H1 (cell line): ENCODE results near the gene UAP1. TPM values are rescaled to one million over a fixed set of nuclear protein-coding genes. Genes with fewer than 3 reads are reported as not detected.

Experiments used
- CTCF ChIA-PET: fragments of 300-600 bp; sonication (Branson Sonifier 250); formaldehyde crosslinking; loops from one replicate; lab custom pipeline; 2021; ENCODE audit not compliant: partially characterized antibody; lab: Charles Lee
- POLR2A ChIA-PET: fragments of 300-600 bp; sonication (Branson Sonifier 250); formaldehyde crosslinking; loops from one replicate; lab custom pipeline; 2021; ENCODE audit warnings: inconsistent platforms; ENCODE audit not compliant: partially characterized antibody; lab: Charles Lee
- DNase-seq, 2 experiments: peaks; one replicate each; pipeline versions ENCODE4 v3.0.0 to v3.0.0-alpha.2; 2010 to 2022; ENCODE audit warnings: low spot score in 2 of 2, low read depth in 1 of 2, mixed read lengths in 1 of 2
- FAIRE-seq: peaks from 2 replicates; lab custom pipeline; 2011; peaks lifted over from hg19 to GRCh38; lab: Jason Lieb, UNC
- H2AFZ ChIP-seq: 2 replicates; pipeline ENCODE4 v1.8.1; 2012; ENCODE audit warnings: low read length, inconsistent platforms
- H2AK5ac ChIP-seq: 2 replicates; pipeline ENCODE4 v1.6.1; 2013; ENCODE audit warnings: low read depth, low read length
- H2BK120ac ChIP-seq: replicated peaks from 2 replicates; pipeline ENCODE3; 2013; ENCODE audit warnings: low read depth, low read length, inconsistent platforms
- H2BK12ac ChIP-seq: 2 replicates; pipeline ENCODE4 v1.6.1; 2013; ENCODE audit warnings: low read depth, low read length
- H2BK15ac ChIP-seq: 2 replicates; pipeline ENCODE4 v1.6.1; 2013; ENCODE audit warnings: low read length
- H2BK20ac ChIP-seq: 2 replicates; pipeline ENCODE4 v1.6.1; 2013; ENCODE audit warnings: low read length
- H2BK5ac ChIP-seq: 2 replicates; pipeline ENCODE4 v1.6.1; 2013; ENCODE audit warnings: low read depth, low read length
- H3K14ac ChIP-seq: 2 replicates; pipeline ENCODE4 v1.6.1; 2013; ENCODE audit warnings: inconsistent platforms; ENCODE audit not compliant: insufficient read length
- H3K18ac ChIP-seq: 2 replicates; pipeline ENCODE4 v1.6.1; 2013; ENCODE audit warnings: low read length; ENCODE audit errors: extremely low read depth
- H3K23ac ChIP-seq: 2 replicates; pipeline ENCODE4 v1.6.1; 2013; ENCODE audit warnings: inconsistent platforms; ENCODE audit not compliant: insufficient read length
- H3K23me2 ChIP-seq: 2 replicates; pipeline ENCODE4 v1.6.1; 2013; ENCODE audit warnings: low read depth, low read length
- H3K27ac ChIP-seq: 2 replicates; pipeline ENCODE4 v1.6.1; 2011; ENCODE audit warnings: low read depth, low read length, inconsistent platforms
- H3K27me3 ChIP-seq, 4 experiments: replicated peaks in 1 of 4; 1 replicate in 1 of 4; 2 replicates in 3 of 4; pipeline versions ENCODE4 v1.6.1 to v1.8.1; 2011 to 2013; ENCODE audit warnings: low read length in 3 of 4, mild to moderate bottlenecking in 3 of 4, inconsistent platforms in 2 of 4, mixed read lengths in 2 of 4, moderate library complexity in 1 of 4; ENCODE audit not compliant: control insufficient read depth in 3 of 4, insufficient read depth in 3 of 4; ENCODE audit errors: extremely low read depth in 1 of 4
- H3K36me3 ChIP-seq, 4 experiments: 2 replicates each; pipeline versions ENCODE4 v1.6.1 to v1.8.1; 2011 to 2013; ENCODE audit warnings: mild to moderate bottlenecking in 4 of 4, low read length in 3 of 4, moderate library complexity in 2 of 4, control low read depth in 1 of 4, inconsistent platforms in 1 of 4; ENCODE audit not compliant: insufficient read depth in 4 of 4, control insufficient read depth in 2 of 4
- H3K4ac ChIP-seq: replicated peaks from 2 replicates; pipeline ENCODE3; 2013; ENCODE audit warnings: low read length, low read depth, mixed read lengths, inconsistent platforms; ENCODE audit not compliant: insufficient read length
- H3K4me1 ChIP-seq, 4 experiments: replicated peaks in 1 of 4; 1 replicate in 1 of 4; 2 replicates in 3 of 4; pipeline versions ENCODE4 v1.6.1 to v1.8.1; 2011 to 2013; ENCODE audit warnings: low read length in 3 of 4, inconsistent platforms in 2 of 4, mixed read lengths in 1 of 4; ENCODE audit not compliant: insufficient read depth in 4 of 4, control insufficient read depth in 3 of 4
- H3K4me2 ChIP-seq, 2 experiments: 2 replicates each; pipeline versions ENCODE4 v1.6.1 to v1.8.1; 2011 to 2013; ENCODE audit warnings: low read depth in 2 of 2, low read length in 2 of 2, control low read depth in 1 of 2, inconsistent platforms in 1 of 2, mild to moderate bottlenecking in 1 of 2; ENCODE audit not compliant: insufficient read depth in 1 of 2
- H3K4me3 ChIP-seq, 4 experiments: fragments of 200-600, 300-600 bp in 1 of 4; sonication (generic), shearing (Covaris generic), sonication (Bioruptor Twin) in 1 of 4; 2 replicates each; pipeline versions ENCODE4 v1.5.1 to v1.8.1; 2011 to 2016; ENCODE audit warnings: low read length in 4 of 4, low read depth in 3 of 4, control low read depth in 2 of 4, inconsistent platforms in 2 of 4, mild to moderate bottlenecking in 2 of 4, mixed read lengths in 1 of 4, moderate library complexity in 1 of 4; ENCODE audit not compliant: insufficient read depth in 2 of 4; ENCODE audit errors: extremely low read depth in 1 of 4
- H3K56ac ChIP-seq: replicated peaks from 2 replicates; pipeline ENCODE3; 2013; ENCODE audit warnings: low read depth, mild to moderate bottlenecking, mixed read lengths, low read length, inconsistent platforms; ENCODE audit not compliant: insufficient read length
- H3K79me1 ChIP-seq: 2 replicates; pipeline ENCODE4 v1.6.1; 2013; ENCODE audit warnings: low read depth, low read length, control low read depth
- H3K79me2 ChIP-seq, 2 experiments: 2 replicates each; pipeline versions ENCODE4 v1.6.1 to v1.8.1; 2012 to 2013; ENCODE audit warnings: low read length in 2 of 2, mild to moderate bottlenecking in 2 of 2, inconsistent platforms in 1 of 2; ENCODE audit not compliant: insufficient read depth in 2 of 2, control insufficient read depth in 1 of 2
- H3K9ac ChIP-seq, 4 experiments: replicated peaks in 1 of 4; 1 replicate in 1 of 4; 2 replicates in 3 of 4; pipeline versions ENCODE4 v1.6.1 to v1.8.1; 2011 to 2013; ENCODE audit warnings: low read depth in 3 of 4, low read length in 3 of 4, control low read depth in 2 of 4, mild to moderate bottlenecking in 2 of 4, moderate library complexity in 2 of 4, inconsistent platforms in 1 of 4; ENCODE audit errors: extremely low read depth in 1 of 4
- H3K9me3 ChIP-seq, 2 experiments: 2 replicates each; pipeline versions ENCODE4 v1.6.1 to v1.8.1; 2012 to 2013; ENCODE audit warnings: mild to moderate bottlenecking in 2 of 2, moderate library complexity in 2 of 2, control low read depth in 1 of 2, inconsistent platforms in 1 of 2, low read depth in 1 of 2, low read length in 1 of 2, mixed read lengths in 1 of 2; ENCODE audit not compliant: insufficient read depth in 2 of 2
- H4K20me1 ChIP-seq, 2 experiments: replicated peaks in 1 of 2; 2 replicates each; pipeline versions ENCODE3 to v1.8.1; 2011 to 2013; ENCODE audit warnings: inconsistent platforms in 2 of 2, low read length in 2 of 2, mild to moderate bottlenecking in 1 of 2; ENCODE audit not compliant: insufficient read depth in 2 of 2, control insufficient read depth in 1 of 2
- H4K5ac ChIP-seq: 2 replicates; pipeline ENCODE4 v1.6.1; 2013; ENCODE audit warnings: low read length, low read depth, mixed read lengths, inconsistent platforms; ENCODE audit not compliant: insufficient read length
- H4K8ac ChIP-seq: 2 replicates; pipeline ENCODE4 v1.8.0; 2013; ENCODE audit warnings: mild to moderate bottlenecking, moderate library complexity, low read length, inconsistent platforms; ENCODE audit not compliant: insufficient read depth; ENCODE audit errors: extremely low read depth
- H4K91ac ChIP-seq: replicated peaks from 2 replicates; pipeline ENCODE3; 2013; ENCODE audit warnings: low read length, mixed read lengths, inconsistent platforms; ENCODE audit not compliant: insufficient read length
- ASH2L ChIP-seq: fragments of 200-600, 300-600 bp; sonication (generic); IDR thresholded peaks from one replicate; pipeline ENCODE4 v1.7.1; 2017; ENCODE audit warnings: low read length
- ATF3 ChIP-seq: IDR thresholded peaks from 2 replicates; pipeline ENCODE4 v1.6.1; 2011; ENCODE audit warnings: low read depth, mild to moderate bottlenecking, low read length; ENCODE audit not compliant: insufficient read depth
- BCL11A ChIP-seq, 2 experiments: IDR thresholded peaks; one replicate each; pipeline ENCODE4 v1.6.1; 2011; ENCODE audit warnings: low read depth in 2 of 2, low read length in 2 of 2, mild to moderate bottlenecking in 2 of 2
- HDAC6 ChIP-seq: IDR thresholded peaks from one replicate; pipeline ENCODE4 v1.7.1; 2012; ENCODE audit warnings: low read depth, mild to moderate bottlenecking, inconsistent platforms, low read length, moderate library complexity
- MAFK ChIP-seq: IDR thresholded peaks from 2 replicates; pipeline ENCODE4 v1.6.1; 2012; ENCODE audit warnings: low read depth, mild to moderate bottlenecking, improper control_type of control experiment, low read length
- SAP30 ChIP-seq: fragments of 300-600 bp; sonication (generic); IDR thresholded peaks from 2 replicates; pipeline ENCODE4 v1.7.1; 2012; ENCODE audit warnings: low read length, moderate library complexity, mild to moderate bottlenecking, inconsistent platforms; ENCODE audit not compliant: insufficient read depth, insufficient replicate concordance
- SUZ12 ChIP-seq: fragments of 200-600 bp; sonication (generic); IDR thresholded peaks from 2 replicates; pipeline ENCODE4 v1.6.1; 2012; ENCODE audit warnings: mild to moderate bottlenecking, inconsistent platforms, low read length, moderate library complexity, mixed read lengths
- WGBS, 2 experiments: shearing (Covaris generic) in 1 of 2; methylation state at CpG; one replicate each; pipeline versions ENCODE4 v1.1.6 to v1.1.7; 2013 to 2015; ENCODE audit warnings: low lambda C conversion rate in 2 of 2, mixed read lengths in 2 of 2, inconsistent platforms in 1 of 2, low coverage in 1 of 2, missing lambda C conversion rate in 1 of 2; ENCODE audit not compliant: insufficient replicate concordance in 2 of 2, insufficient coverage in 1 of 2, insufficient read length in 1 of 2; ENCODE audit errors: extremely low coverage in 1 of 2, missing lambda C conversion rate in 1 of 2; 5-methylcytosine and 5-hydroxymethylcytosine counted together
- polyA plus RNA-seq, 7 experiments: library from polyadenylated mRNA; depleted of rRNA in 3 of 7; stranded (reverse) in 5 of 7; unstranded in 2 of 7; fragments of >200 nt in 5 of 7; fragments of 200-250 nt in 2 of 7; gene quantifications; 1 replicate in 5 of 7; 2 replicates in 1 of 7; 4 replicates in 1 of 7; pipeline versions ENCODE4 v1.2.1 to v1.2.3, GENCODE V29; 2011 to 2013; ENCODE audit warnings: missing spikeins in 2 of 7, mixed read lengths in 2 of 7
- total RNA-seq: library from RNA; stranded (reverse); fragmentation: NEBNext Ultra II Directional; extraction: Animal tissue kit (Norgen Biotek cat#: 25700); gene quantifications from 2 replicates; pipeline ENCODE4 v1.2.1, GENCODE V29; 2021
- TF ChIP-seq, protein P1 (sequence below): IDR thresholded peaks from 2 replicates; pipeline ENCODE4 v1.6.1; 2012; ENCODE audit warnings: low read length, inconsistent platforms

Gene UAP1
- total and polyA plus RNA-seq, 2 of the 8 experiments (the other 6 are each of a cell fraction or from before 2014, with no cell fraction given) = 9.4 to 32.9 TPM

- Histone ChIP-seq H4K8ac (no peak overlapping the region), H3K23me2 (no peaks in the 10 kb centered on the region), H3K79me2 (no peaks in the 10 kb centered on the region), H3K14ac (no peak overlapping the region), H3K27me3 (no peaks in the 10 kb centered on the region), H3K9me3 (no peaks in the 10 kb centered on the region), H2AK5ac (no peak overlapping the region), H2AFZ (no peak overlapping the region), H3K9ac (no peak overlapping the region), H3K79me1 (no peaks in the 10 kb centered on the region; the same call in 1 of the 2 replicates), H2BK12ac (no peak overlapping the region), H2BK20ac (no peak overlapping the region), H3K36me3 (peaks cover 0 to 3% (median 1%) of the 10 kb centered on the region in 4 experiments; a peak in 1 of 8 replicates), H3K4me3 (no peak overlapping the region), H3K18ac (no peak overlapping the region), H2BK120ac (no peak overlapping the region), H2BK15ac (no peak overlapping the region), H2BK5ac (no peak overlapping the region), H4K20me1 (no peaks in the 10 kb centered on the region), H3K4ac (no peak overlapping the region), H3K4me2 (no peak overlapping the region), H3K23ac (no peak overlapping the region), H3K56ac (no peak overlapping the region), H3K4me1 (no peaks in the 10 kb centered on the region), H4K91ac (no peak overlapping the region), H4K5ac (no peak overlapping the region), H3K27ac (no peak overlapping the region)
- FAIRE-seq (no peak), DNase-seq (no peak)
- 82% methylated on average over 6 of the region's 6 CpGs; no CpG with 5 or more reads in 1 of the 2 experiments for WGBS, 2 experiments
- ChIA-PET POLR2A (no interaction called here), CTCF (interaction anchor here (0.7 kb wide), 1 partner anchor 12 kb away, joined by 3 read pairs; no protein-coding TSS in a partner anchor)
- TF ChIP-seq ATF3 = no peak
- no peak for TF ChIP-seq SUZ12
- no peak for TF ChIP-seq BCL11A (IDR thresholded peaks at IDR 0.05; ENCODE audit: low read depth in 2 of 2, low read length in 2 of 2)
- TF ChIP-seq HDAC6 = no peak
- no peak for TF ChIP-seq MAFK
- TF ChIP-seq, protein P1, sequence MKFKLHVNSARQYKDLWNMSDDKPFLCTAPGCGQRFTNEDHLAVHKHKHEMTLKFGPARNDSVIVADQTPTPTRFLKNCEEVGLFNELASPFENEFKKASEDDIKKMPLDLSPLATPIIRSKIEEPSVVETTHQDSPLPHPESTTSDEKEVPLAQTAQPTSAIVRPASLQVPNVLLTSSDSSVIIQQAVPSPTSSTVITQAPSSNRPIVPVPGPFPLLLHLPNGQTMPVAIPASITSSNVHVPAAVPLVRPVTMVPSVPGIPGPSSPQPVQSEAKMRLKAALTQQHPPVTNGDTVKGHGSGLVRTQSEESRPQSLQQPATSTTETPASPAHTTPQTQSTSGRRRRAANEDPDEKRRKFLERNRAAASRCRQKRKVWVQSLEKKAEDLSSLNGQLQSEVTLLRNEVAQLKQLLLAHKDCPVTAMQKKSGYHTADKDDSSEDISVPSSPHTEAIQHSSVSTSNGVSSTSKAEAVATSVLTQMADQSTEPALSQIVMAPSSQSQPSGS = no peak
- TF ChIP-seq ASH2L = no peak
- no peak for TF ChIP-seq SAP30
Observed at GRCh38 chr1:162587347-162587746, 25.8 kb downstream of the UAP1 start.
